ENCODE measurements around the gene SNRNP40. TPM values are rescaled to one million over a fixed set of nuclear protein-coding genes. Genes with fewer than 3 reads are reported as not detected.

Gene SNRNP40
- total RNA-seq, 1 donor from 2014 or later: 70.7 TPM

- peaks cover 9% of the 10 kb centered on the region for H3K4me1 Mint-ChIP-seq
- no peaks in the 10 kb centered on the region for H3K9me3 Mint-ChIP-seq
- no peaks in the 10 kb centered on the region for H3K36me3 Mint-ChIP-seq
- H3K27ac Mint-ChIP-seq: no peak overlapping the region
- peaks cover 16% of the 10 kb centered on the region for H3K27me3 Mint-ChIP-seq (ENCODE audit: low read depth)
- no peak overlapping the region for H3K4me3 Mint-ChIP-seq
- no peak for DNase-seq (ENCODE audit: low spot score in 2 of 2, unreplicated experiment in 2 of 2)
- TF ChIP-seq, protein P1, sequence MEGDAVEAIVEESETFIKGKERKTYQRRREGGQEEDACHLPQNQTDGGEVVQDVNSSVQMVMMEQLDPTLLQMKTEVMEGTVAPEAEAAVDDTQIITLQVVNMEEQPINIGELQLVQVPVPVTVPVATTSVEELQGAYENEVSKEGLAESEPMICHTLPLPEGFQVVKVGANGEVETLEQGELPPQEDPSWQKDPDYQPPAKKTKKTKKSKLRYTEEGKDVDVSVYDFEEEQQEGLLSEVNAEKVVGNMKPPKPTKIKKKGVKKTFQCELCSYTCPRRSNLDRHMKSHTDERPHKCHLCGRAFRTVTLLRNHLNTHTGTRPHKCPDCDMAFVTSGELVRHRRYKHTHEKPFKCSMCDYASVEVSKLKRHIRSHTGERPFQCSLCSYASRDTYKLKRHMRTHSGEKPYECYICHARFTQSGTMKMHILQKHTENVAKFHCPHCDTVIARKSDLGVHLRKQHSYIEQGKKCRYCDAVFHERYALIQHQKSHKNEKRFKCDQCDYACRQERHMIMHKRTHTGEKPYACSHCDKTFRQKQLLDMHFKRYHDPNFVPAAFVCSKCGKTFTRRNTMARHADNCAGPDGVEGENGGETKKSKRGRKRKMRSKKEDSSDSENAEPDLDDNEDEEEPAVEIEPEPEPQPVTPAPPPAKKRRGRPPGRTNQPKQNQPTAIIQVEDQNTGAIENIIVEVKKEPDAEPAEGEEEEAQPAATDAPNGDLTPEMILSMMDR (IDR thresholded peaks at IDR 0.05; ENCODE audit: unreplicated experiment): no peak
Measured at GRCh38 chr1:31244326-31244725, 52.3 kb downstream of the SNRNP40 start.

DNA sequence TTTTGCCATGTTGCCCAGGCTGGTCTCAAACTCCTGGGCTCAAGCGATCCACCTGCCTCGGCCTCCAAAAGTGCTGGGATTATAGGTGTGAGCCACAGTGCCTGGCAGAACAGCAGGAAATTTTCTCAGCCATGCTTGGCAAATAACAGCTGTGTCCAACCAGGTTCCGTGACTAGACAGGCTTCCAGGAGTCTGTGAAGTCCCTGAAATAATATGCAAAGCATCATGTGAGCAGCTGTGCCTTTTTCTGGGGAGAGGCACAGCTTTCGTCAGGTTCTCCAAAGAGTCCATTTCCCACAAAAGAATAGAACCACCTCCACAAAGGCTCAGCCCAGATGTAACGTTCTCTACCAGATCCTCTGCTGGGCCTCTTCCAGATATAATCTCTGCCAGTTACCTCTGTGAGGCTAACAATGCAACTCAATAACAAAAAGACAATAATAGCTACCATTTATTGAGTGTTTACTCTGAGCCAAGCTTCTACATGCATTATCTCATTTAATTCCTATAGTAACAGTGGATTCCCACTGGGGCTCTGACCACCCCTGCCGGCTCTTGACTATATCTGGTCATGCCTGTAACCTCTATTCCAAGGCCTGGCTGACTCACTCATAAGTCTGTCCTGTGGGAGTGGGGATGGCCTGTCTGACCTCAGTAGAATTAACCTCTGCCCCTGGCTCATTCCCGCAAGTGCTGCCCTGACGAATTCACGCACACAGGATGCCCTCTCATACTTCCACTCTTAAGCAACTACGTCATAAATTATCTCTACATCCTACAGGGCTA is 52.9 kb downstream of the SNRNP40 start:
- H3K4me3 Mint-ChIP-seq: no peak overlapping the region
- peaks cover 13% of the 10 kb centered on the region for H3K4me1 Mint-ChIP-seq
- no peaks in the 10 kb centered on the region for H3K9me3 Mint-ChIP-seq
- H3K27ac Mint-ChIP-seq: no peak overlapping the region
- TF ChIP-seq, protein P1 (IDR thresholded peaks at IDR 0.05; ENCODE audit: unreplicated experiment): no peak
- DNase-seq (ENCODE audit: low spot score in 2 of 2, unreplicated experiment in 2 of 2): no peak
- H3K27me3 Mint-ChIP-seq (ENCODE audit: low read depth): peaks cover 21% of the 10 kb centered on the region
- no peaks in the 10 kb centered on the region for H3K36me3 Mint-ChIP-seq

DNA sequence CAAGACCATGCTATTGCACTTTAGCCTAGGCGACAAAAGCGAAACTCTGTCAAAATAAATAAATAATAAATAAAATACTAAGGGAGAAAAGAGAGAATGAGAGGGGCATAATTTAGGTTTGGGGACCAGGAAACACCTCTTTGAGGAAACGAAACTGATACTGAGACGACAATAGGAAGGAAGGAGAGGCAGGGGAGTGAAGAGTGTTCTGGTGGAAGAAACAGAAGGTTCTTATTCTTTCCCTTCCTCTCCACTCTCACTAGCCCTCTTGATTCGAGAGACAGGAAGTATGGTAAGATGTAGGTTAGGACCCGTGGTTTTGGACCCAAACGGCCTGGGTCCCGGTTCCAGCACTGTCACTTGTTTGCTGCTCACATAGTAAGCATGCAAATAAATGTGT is 55.3 kb downstream of the SNRNP40 start:
- no peak for DNase-seq (ENCODE audit: low spot score in 2 of 2, unreplicated experiment in 2 of 2)
- TF ChIP-seq, protein P1 (IDR thresholded peaks at IDR 0.05; ENCODE audit: unreplicated experiment): no peak
- no peak overlapping the region for H3K4me3 Mint-ChIP-seq
- no peak overlapping the region for H3K27ac Mint-ChIP-seq
- no peaks in the 10 kb centered on the region for H3K36me3 Mint-ChIP-seq
- peaks cover 38% of the 10 kb centered on the region for H3K27me3 Mint-ChIP-seq (ENCODE audit: low read depth)
- H3K9me3 Mint-ChIP-seq: no peaks in the 10 kb centered on the region
- peaks cover 14% of the 10 kb centered on the region for H3K4me1 Mint-ChIP-seq

DNA sequence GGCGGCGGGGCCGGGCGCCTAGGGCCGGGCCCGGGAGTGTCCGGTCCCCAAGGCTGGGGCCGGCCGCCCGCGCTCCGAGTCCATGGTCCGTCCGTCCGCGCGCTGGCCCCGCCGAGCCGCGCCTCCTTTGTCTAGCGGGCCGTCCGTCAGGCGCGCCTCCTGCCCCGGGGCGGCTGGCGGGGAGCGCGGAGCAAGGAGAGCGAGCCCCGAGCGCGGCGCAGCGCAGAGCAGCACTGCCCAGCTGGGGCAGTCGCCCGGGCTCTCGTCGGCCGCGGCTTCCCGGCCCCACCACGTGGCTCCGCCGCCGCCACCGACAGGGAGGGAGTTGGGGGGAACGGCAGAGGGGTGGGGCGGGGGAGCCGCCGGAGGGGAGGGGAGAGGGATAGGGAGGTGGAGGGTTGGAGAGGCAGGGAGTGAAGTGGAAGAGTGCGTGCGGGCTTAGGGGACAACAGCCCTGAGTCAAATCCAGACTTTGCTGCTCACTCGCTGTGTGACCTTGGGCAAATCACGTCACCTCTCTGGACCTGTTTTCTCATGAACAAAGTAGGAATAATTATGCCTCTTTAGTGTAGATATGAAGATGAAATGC is 56.8 kb downstream of the SNRNP40 start, which contains the start of gene NKAIN1:
Gene NKAIN1 (minus strand): TSS at position 235 of the 589 bp plus-strand sequence. CDS start 340 bp downstream, outside the sequence.
- H3K27me3 Mint-ChIP-seq (ENCODE audit: low read depth): peaks cover 46% of the 10 kb centered on the region
- H3K4me1 Mint-ChIP-seq: peaks cover 14% of the 10 kb centered on the region
- peak; percentile 49 to 70 for DNase-seq (ENCODE audit: low spot score in 2 of 2, unreplicated experiment in 2 of 2)
- no peaks in the 10 kb centered on the region for H3K36me3 Mint-ChIP-seq
- TF ChIP-seq, protein P1 (IDR thresholded peaks at IDR 0.05; ENCODE audit: unreplicated experiment): no peak
- H3K4me3 Mint-ChIP-seq: peak within 1 kb of the TSS; percentile 85
- H3K9me3 Mint-ChIP-seq: no peaks in the 10 kb centered on the region
- peak within 1 kb of the TSS; percentile 59 for H3K27ac Mint-ChIP-seq

GRCh38 chr1:31238986-31239613 is 57.5 kb downstream of the SNRNP40 start:
- H3K27ac Mint-ChIP-seq: peak overlapping the region; percentile 59
- H3K9me3 Mint-ChIP-seq: no peaks in the 10 kb centered on the region

More at GRCh38 chr1:31238986-31239613, 57.5 kb downstream of the SNRNP40 start:
- peak; percentile 31 to 64 for DNase-seq (ENCODE audit: low spot score in 2 of 2, unreplicated experiment in 2 of 2)
- TF ChIP-seq, protein P1 (IDR thresholded peaks at IDR 0.05; ENCODE audit: unreplicated experiment): no peak
- Mint-ChIP-seq H3K4me3 (peak overlapping the region; percentile 85), H3K27me3 (ENCODE audit: low read depth) (peaks cover 46% of the 10 kb centered on the region), H3K4me1 (peaks cover 14% of the 10 kb centered on the region), H3K36me3 (no peaks in the 10 kb centered on the region)
